Measurements from ENCODE around the gene POMGNT2. TPM values are rescaled to one million over a fixed set of nuclear protein-coding genes. Genes with fewer than 3 reads are reported as not detected.

Gene POMGNT2
- total and polyA plus RNA-seq, 10 of the 15 experiments (the other 5 are each of a cell fraction or from before 2014, with no cell fraction given) = 0.02 to 1.7 (median 0.17) TPM; not detected in 1

GRCh38 chr3:43132193-43132592 is 26.3 kb upstream of the POMGNT2 start:
- Histone ChIP-seq H4K20me1 (ENCODE audit: control insufficient read depth, insufficient read depth) (no peaks in the 10 kb centered on the region), H3K27me3 (replicated peaks in 1 of 2; ENCODE audit: control insufficient read depth in 2 of 2, insufficient read depth in 2 of 2, low read length in 1 of 2) (peaks cover 0 to 2% of the 10 kb centered on the region in 2 experiments; a peak in 2 of 4 replicates), H3K4me3 (no peak overlapping the region), H3K9ac (ENCODE audit: control insufficient read depth, insufficient read depth, low read length) (no peak overlapping the region), H3K79me2 (ENCODE audit: control insufficient read depth, insufficient read depth, low read length) (no peaks in the 10 kb centered on the region), H3K36me3 (ENCODE audit: control insufficient read depth in 2 of 2, insufficient read depth in 2 of 2, low read length in 1 of 2) (no peaks in the 10 kb centered on the region), H3K9me3 (replicated peaks; ENCODE audit: control insufficient read depth, insufficient read depth, low read length) (no peaks in the 10 kb centered on the region; the same call in 2 of the 3 replicates), H3K4me2 (ENCODE audit: control insufficient read depth, insufficient read depth) (no peak overlapping the region), H2AFZ (ENCODE audit: control insufficient read depth, low read depth, low read length) (no peak overlapping the region), H3K4me1 (ENCODE audit: control insufficient read depth, insufficient read depth, low read length) (no peaks in the 10 kb centered on the region), H3K27ac (ENCODE audit: control insufficient read depth, insufficient read depth) (no peak overlapping the region)
- POLR2A ChIA-PET = no interaction called here
- no peak for FAIRE-seq
- in situ Hi-C loops (cut with MboI) = no loop called here
- no peak for DNase-seq (ENCODE audit: low read depth, low spot score)
- WGBS (ENCODE audit: insufficient coverage, insufficient replicate concordance, low lambda C conversion rate, missing lambda C conversion rate) = 55% methylated on average over 3 of the region's 3 CpGs
- RAD21 ChIA-PET (ENCODE audit: unreplicated experiment) = no interaction called here
- no TSS peak for BruUV-seq (replicated peaks)
- intact Hi-C loops (cut with micrococcal nuclease; ENCODE audit: unreplicated experiment) = no loop called here
- no peak for ATAC-seq
- CTCF ChIA-PET = interaction anchor here (1.6 kb wide), 1 partner anchor 24 kb away, joined by 3 read pairs; no protein-coding TSS in a partner anchor
- TF ChIP-seq TCF12 (IDR thresholded peaks at IDR 0.05; ENCODE audit: low read depth, low read length) (no peak), RELB (IDR thresholded peaks at IDR 0.05; ENCODE audit: low read depth) (no peak), CBFB (IDR thresholded peaks at IDR 0.05; ENCODE audit: low read depth) (no peak)
- SMC1A ChIA-PET (ENCODE audit: uncharacterized antibody, unreplicated experiment) = no interaction called here

GRCh38 chr3:43128464-43128863 is 22.6 kb upstream of the POMGNT2 start:
- RAD21 ChIA-PET (ENCODE audit: unreplicated experiment) = no interaction called here
- H3K9ac ChIP-seq (ENCODE audit: control insufficient read depth, insufficient read depth, low read length) = no peak overlapping the region
- H2AFZ ChIP-seq (ENCODE audit: control insufficient read depth, low read depth, low read length) = no peak overlapping the region
- no peaks in the 10 kb centered on the region for H3K4me1 ChIP-seq (ENCODE audit: control insufficient read depth, insufficient read depth, low read length)
- H3K27me3 ChIP-seq (replicated peaks in 1 of 2; ENCODE audit: control insufficient read depth in 2 of 2, insufficient read depth in 2 of 2, low read length in 1 of 2) = peaks cover 0 to 2% of the 10 kb centered on the region in 2 experiments; a peak in 2 of 4 replicates
- CTCF ChIA-PET = no interaction called here
- no peaks in the 10 kb centered on the region for H4K20me1 ChIP-seq (ENCODE audit: control insufficient read depth, insufficient read depth)
- H3K27ac ChIP-seq (ENCODE audit: control insufficient read depth, insufficient read depth) = no peak overlapping the region
- no peaks in the 10 kb centered on the region for H3K79me2 ChIP-seq (ENCODE audit: control insufficient read depth, insufficient read depth, low read length)
- DNase-seq (ENCODE audit: low read depth, low spot score) = no peak
- H3K36me3 ChIP-seq (ENCODE audit: control insufficient read depth in 2 of 2, insufficient read depth in 2 of 2, low read length in 1 of 2) = no peaks in the 10 kb centered on the region
- POLR2A ChIA-PET = interaction anchor here (0.7 kb wide), 1 partner anchor 1165 kb away, joined by 4 read pairs; no protein-coding TSS in a partner anchor
- ATAC-seq = no peak
- no peaks in the 10 kb centered on the region; the same call in 2 of the 3 replicates for H3K9me3 ChIP-seq (replicated peaks; ENCODE audit: control insufficient read depth, insufficient read depth, low read length)
- no TSS peak for BruUV-seq (replicated peaks)
- no peak overlapping the region for H3K4me3 ChIP-seq
- no peak for FAIRE-seq
- TF ChIP-seq FOXK2 (IDR thresholded peaks at IDR 0.05) (no peak), CTCF (IDR thresholded peaks at IDR 0.05 in 2 of 3, conservative IDR thresholded peaks at IDR 0.05 in 1 of 3; ENCODE audit: control insufficient read depth in 2 of 3, extremely low read depth in 1 of 3, insufficient read depth in 1 of 3, low read depth in 3 of 3, low read length in 3 of 3) (no peak), STAT3 (IDR thresholded peaks at IDR 0.05; ENCODE audit: low read depth, low read length) (no peak), E2F4 (IDR thresholded peaks at IDR 0.05; ENCODE audit: low read depth, low read length) (no peak), NR2C2 (IDR thresholded peaks at IDR 0.05; ENCODE audit: borderline replicate concordance, control insufficient read depth, insufficient read length, low read depth) (no peak), NR2F1 (conservative IDR thresholded peaks at IDR 0.05) (no peak), NRF1 (conservative IDR thresholded peaks at IDR 0.05; ENCODE audit: low read depth, low read length) (no peak), HCFC1 (IDR thresholded peaks at IDR 0.05; ENCODE audit: low read length) (no peak)
- in situ Hi-C loops (cut with MboI) (no loop called here), intact Hi-C loops (cut with micrococcal nuclease; ENCODE audit: unreplicated experiment) (no loop called here)
- H3K4me2 ChIP-seq (ENCODE audit: control insufficient read depth, insufficient read depth) = no peak overlapping the region
- SMC1A ChIA-PET (ENCODE audit: uncharacterized antibody, unreplicated experiment) = interaction anchor here (1.3 kb wide), 1 partner anchor 13 kb away, joined by 3 read pairs; no protein-coding TSS in a partner anchor
